SK-N-SH (cell line): Measurements from ENCODE around the gene KLHDC7B. TPM values are rescaled to one million over a fixed set of nuclear protein-coding genes. Genes with fewer than 3 reads are reported as not detected.
A peak's percentile ranks its signal among the peaks of the same experiment; 100 is the strongest.

ENCODE experiments used
- CTCF ChIA-PET: fragments of 300-600, 350-600 bp; formaldehyde crosslinking; extraction: SDS; loops from one replicate; lab custom pipeline; 2021; lab: Yijun Ruan, JAX
- POLR2A ChIA-PET: fragments of 350-600 bp; sonication (Branson Sonifier 250); formaldehyde crosslinking; extraction: SDS; loops from one replicate; lab custom pipeline; 2020; ENCODE audit warnings: antibody characterized with exemption, inconsistent platforms; lab: Yijun Ruan, JAX
- DNase-seq: peaks from one replicate; pipeline ENCODE4 v3.0.0; 2012
- H2AFZ ChIP-seq: fragments of 200-600 bp; sonication (generic); 2 replicates; pipeline ENCODE4 v1.8.1; 2016; ENCODE audit warnings: antibody characterized with exemption, mild to moderate bottlenecking, low read depth
- H3F3A ChIP-seq: fragments of 200-600 bp; sonication (generic); replicated peaks from 2 replicates; pipeline ENCODE3; 2016; ENCODE audit warnings: antibody characterized with exemption, mild to moderate bottlenecking; ENCODE audit not compliant: insufficient read depth
- H3K27ac ChIP-seq, 2 experiments: fragments of 200-500 bp in 1 of 2; fragments of 200-600 bp in 1 of 2; sonication (Bioruptor generic) in 1 of 2; sonication (generic), shearing (Covaris generic) in 1 of 2; 2 replicates each; pipeline versions ENCODE4 v1.5.1 to v1.6.1; 2014 to 2016; ENCODE audit warnings: low read depth in 2 of 2, inconsistent platforms in 1 of 2, low read length in 1 of 2, mild to moderate bottlenecking in 1 of 2, mixed read lengths in 1 of 2
- H3K27me3 ChIP-seq: fragments of 200-600 bp; sonication (generic), shearing (Covaris generic); 2 replicates; pipeline ENCODE4 v1.6.1; 2016; ENCODE audit warnings: mixed run types; ENCODE audit not compliant: insufficient read depth
- H3K36me3 ChIP-seq, 2 experiments: fragments of 200-500 bp in 1 of 2; fragments of 200-600 bp in 1 of 2; sonication (Bioruptor generic) in 1 of 2; sonication (generic) in 1 of 2; replicated peaks in 1 of 2; 2 replicates each; pipeline versions ENCODE3 to v1.5.1; 2014 to 2016; ENCODE audit warnings: low read length in 1 of 2, mild to moderate bottlenecking in 1 of 2; ENCODE audit not compliant: insufficient read depth in 2 of 2, control insufficient read depth in 1 of 2
- H3K4me1 ChIP-seq, 2 experiments: fragments of 200-500 bp in 1 of 2; fragments of 200-600 bp in 1 of 2; sonication (Bioruptor generic) in 1 of 2; sonication (generic), shearing (Covaris generic) in 1 of 2; 2 replicates each; pipeline versions ENCODE4 v1.5.1 to v1.6.1; 2014 to 2016; ENCODE audit warnings: low read depth in 1 of 2, low read length in 1 of 2, mixed run types in 1 of 2; ENCODE audit not compliant: insufficient read depth in 2 of 2, control insufficient read depth in 1 of 2
- H3K4me2 ChIP-seq: fragments of 200-600 bp; sonication (generic), shearing (Covaris generic); 2 replicates; pipeline ENCODE4 v1.6.1; 2017; ENCODE audit warnings: mixed run types
- H3K4me3 ChIP-seq, 2 experiments: fragments of 200-500 bp in 1 of 2; fragments of 200-600 bp in 1 of 2; sonication (Bioruptor generic) in 1 of 2; sonication (generic), shearing (Covaris generic) in 1 of 2; 2 replicates each; pipeline versions ENCODE4 v1.5.1 to v1.8.1; 2014 to 2016; ENCODE audit warnings: low read depth in 2 of 2, inconsistent platforms in 1 of 2, low read length in 1 of 2, mild to moderate bottlenecking in 1 of 2, mixed read lengths in 1 of 2, moderate library complexity in 1 of 2
- H3K79me2 ChIP-seq: fragments of 200-600 bp; sonication (generic); 2 replicates; pipeline ENCODE4 v1.8.1; 2017; ENCODE audit warnings: mild to moderate bottlenecking; ENCODE audit not compliant: insufficient read depth
- H3K9ac ChIP-seq: fragments of 200-600 bp; sonication (generic); 2 replicates; pipeline ENCODE4 v1.6.1; 2017; ENCODE audit warnings: mixed run types
- H3K9me2 ChIP-seq: fragments of 200-600 bp; sonication (generic); 2 replicates; pipeline ENCODE4 v1.6.1; 2017; ENCODE audit warnings: mixed run types
- H3K9me3 ChIP-seq: fragments of 200-600 bp; sonication (generic); 2 replicates; pipeline ENCODE4 v1.6.1; 2017; ENCODE audit warnings: mixed run types, mild to moderate bottlenecking, moderate library complexity
- H4K20me1 ChIP-seq: fragments of 200-600 bp; sonication (generic); 2 replicates; pipeline ENCODE4 v1.6.1; 2017; ENCODE audit warnings: mild to moderate bottlenecking, mixed run types; ENCODE audit not compliant: insufficient read depth
- FOSL2 ChIP-seq: IDR thresholded peaks from 2 replicates; pipeline ENCODE4 v1.4.0; 2012; ENCODE audit warnings: low read depth, mild to moderate bottlenecking, moderate library complexity, borderline replicate concordance
- MAX ChIP-seq: IDR thresholded peaks from 2 replicates; pipeline ENCODE4 v1.4.0; 2012; ENCODE audit warnings: low read depth
- MEF2A ChIP-seq: IDR thresholded peaks from 2 replicates; pipeline ENCODE4 v1.4.0; 2012; ENCODE audit warnings: low read depth, borderline replicate concordance
- MXI1 ChIP-seq: IDR thresholded peaks from 2 replicates; pipeline ENCODE4 v1.6.1; 2012; ENCODE audit warnings: mild to moderate bottlenecking, low read depth, low read length, improper control_type of control experiment
- NFIC ChIP-seq: IDR thresholded peaks from 2 replicates; pipeline ENCODE4 v1.4.0; 2012; ENCODE audit warnings: borderline replicate concordance
- POLR2AphosphoS5 ChIP-seq: IDR thresholded peaks from 2 replicates; pipeline ENCODE4 v1.6.1; 2012; ENCODE audit warnings: low read depth, low read length
- REST ChIP-seq: IDR thresholded peaks from 2 replicates; pipeline ENCODE4 v1.6.1; 2012; ENCODE audit warnings: mild to moderate bottlenecking, low read depth, low read length, moderate library complexity
- RFX5 ChIP-seq: IDR thresholded peaks from 2 replicates; pipeline ENCODE4 v1.6.1; 2012; ENCODE audit warnings: mild to moderate bottlenecking, improper control_type of control experiment, low read length
- SMC3 ChIP-seq: IDR thresholded peaks from 2 replicates; pipeline ENCODE4 v1.6.1; 2012; ENCODE audit warnings: low read depth, low read length, improper control_type of control experiment
- TAF1 ChIP-seq: IDR thresholded peaks from 2 replicates; pipeline ENCODE4 v1.6.1; 2012; ENCODE audit warnings: low read depth, mild to moderate bottlenecking, low read length, moderate library complexity, borderline replicate concordance
- TEAD4 ChIP-seq: IDR thresholded peaks from 2 replicates; pipeline ENCODE4 v1.4.0; 2012; ENCODE audit warnings: mild to moderate bottlenecking, borderline replicate concordance; ENCODE audit not compliant: insufficient read depth
- USF2 ChIP-seq: fragments of 150-350 bp; IDR thresholded peaks from 2 replicates; pipeline ENCODE4 v1.6.1; 2017; ENCODE audit warnings: antibody characterized with exemption, low read length, low read depth, borderline replicate concordance
- ZBTB33 ChIP-seq: IDR thresholded peaks from 2 replicates; pipeline ENCODE4 v1.4.0; 2012; ENCODE audit warnings: low read depth, borderline replicate concordance
- WGBS: methylation state at CpG from one replicate; pipeline ENCODE4 v1.1.6; 2017; ENCODE audit warnings: low lambda C conversion rate; 5-methylcytosine and 5-hydroxymethylcytosine counted together
- polyA plus RNA-seq, 3 experiments: library from polyadenylated mRNA; depleted of rRNA; stranded (reverse); fragments of >200 nt; gene quantifications; 2 replicates each; pipeline ENCODE4 v1.2.3, GENCODE V29; 2012

The KLHDC7B gene
- polyA plus RNA-seq, 1 of the 3 experiments (the other 2 are of a cell fraction), result 0.07 TPM

- peak overlapping the region; percentile 93 for H3K4me2 ChIP-seq
- CTCF ChIA-PET, result interaction anchor here (0.6 to 4.9 kb wide), 30 partner anchors 9 to 261 kb away, joined by 3 to 73 read pairs (median 6); partner anchors contain the start of genes CHKB, CPT1B, KLHDC7B and LMF2
- TF ChIP-seq MEF2A (no peak), TAF1 (no peak), NFIC (no peak), REST (no peak), SMC3 (no peak), USF2 (no peak), POLR2AphosphoS5 (no peak), MXI1 (no peak), MAX (no peak), ZBTB33 (no peak), TEAD4 (no peak), RFX5 (no peak), FOSL2 (no peak)
- TF ChIP-seq, all 33 proteins: peak for 0
- no peaks in the 10 kb centered on the region for H4K20me1 ChIP-seq
- H3K9me3 ChIP-seq, result no peaks in the 10 kb centered on the region
- H3K27ac ChIP-seq, result no peak overlapping the region; a peak in 1 of 4 replicates
- H3K27me3 ChIP-seq, result no peaks in the 10 kb centered on the region
- H2AFZ ChIP-seq, result peak overlapping the region; percentile 97
- DNase-seq, result peak; percentile 37
- peaks cover 0 to 1% of the 10 kb centered on the region in 2 experiments for H3K36me3 ChIP-seq
- peak overlapping the region; percentile 32; the same call in 1 of the 2 replicates for H3K9ac ChIP-seq
- POLR2A ChIA-PET, result interaction anchor here (1.2 to 2.7 kb wide), 4 partner anchors 12 to 38 kb away, joined by 4 to 12 read pairs (median 8); partner anchors contain the start of gene SCO2
- H3K79me2 ChIP-seq, result no peaks in the 10 kb centered on the region
- H3K9me2 ChIP-seq, result no peaks in the 10 kb centered on the region
- H3F3A ChIP-seq, result no peaks in the 10 kb centered on the region
- peaks cover 0 to 4% of the 10 kb centered on the region in 2 experiments; a peak in 1 of 4 replicates for H3K4me1 ChIP-seq
- 26% methylated on average over 16 of the region's 17 CpGs for WGBS
- H3K4me3 ChIP-seq, result peak overlapping the region; percentile 62 to 96
These were observed 17.9 kb downstream of the KLHDC7B start for GRCh38 chr22:50563413-50564160.
